Calu3 (cell line): ENCODE data around the gene CXXC5. TPM values are rescaled to one million over a fixed set of nuclear protein-coding genes. Genes with fewer than 3 reads are reported as not detected.

ENCODE experiments used
- BruUV-seq: library from RNA; stranded (reverse); fragments of 400-500 nt; replicated peaks from 2 replicates; lab custom pipeline; 2021; lab: Mats Ljungman, UMichigan
- CTCF ChIA-PET: fragments of 300-600 bp; sonication (Branson Sonifier 250); formaldehyde crosslinking; loops from one replicate; lab custom pipeline; 2022; ENCODE audit warnings: antibody characterized with exemption; lab: Charles Lee
- DNase-seq: peaks from one replicate; pipeline ENCODE4 v3.0.0; 2022
- H3K27ac Mint-ChIP-seq: one replicate; pipeline ENCODE4 v1.8.0; 2022; ENCODE audit warnings: mixed read lengths; ENCODE audit not compliant: unreplicated experiment
- H3K27me3 Mint-ChIP-seq: one replicate; pipeline ENCODE4 v1.8.0; 2022; ENCODE audit warnings: mixed read lengths; ENCODE audit not compliant: unreplicated experiment
- H3K36me3 Mint-ChIP-seq: one replicate; pipeline ENCODE4 v1.8.0; 2022; ENCODE audit warnings: mild to moderate bottlenecking, moderate library complexity, mixed read lengths; ENCODE audit not compliant: insufficient read depth, unreplicated experiment
- H3K4me1 Mint-ChIP-seq: one replicate; pipeline ENCODE4 v1.8.0; 2022; ENCODE audit warnings: mild to moderate bottlenecking, low read depth, mixed read lengths; ENCODE audit not compliant: unreplicated experiment
- H3K4me3 Mint-ChIP-seq: one replicate; pipeline ENCODE4 v1.8.0; 2022; ENCODE audit warnings: mild to moderate bottlenecking, low read depth, moderate library complexity, mixed read lengths; ENCODE audit not compliant: unreplicated experiment
- H3K9me3 Mint-ChIP-seq: one replicate; pipeline ENCODE4 v1.8.0; 2022; ENCODE audit warnings: low read depth, mixed read lengths; ENCODE audit not compliant: unreplicated experiment
- CTCF ChIP-seq: fragments of 200-600 bp; IDR thresholded peaks from one replicate; pipeline ENCODE4 v1.8.0; 2022; ENCODE audit warnings: antibody characterized with exemption; ENCODE audit not compliant: unreplicated experiment
- intact Hi-C: fragments of 100-400 bp; cut with micrococcal nuclease; formaldehyde crosslinking; loops from one replicate; pipeline ENCODE4 v1.10.0; 2022; ENCODE audit not compliant: unreplicated experiment
- total RNA-seq: library from RNA; stranded (reverse); gene quantifications from 2 replicates; pipeline ENCODE4 v1.2.3, GENCODE V29; 2022

Gene CXXC5
- total RNA-seq, 1 experiment from 2014 or later: 69.1 TPM

GRCh38 chr5:139647506-139648204 lies 494 bp upstream of the CXXC5 start:
- DNase-seq: no peak
- H3K36me3 Mint-ChIP-seq: peaks cover 60% of the 10 kb centered on the region
- peaks cover 67% of the 10 kb centered on the region for H3K4me1 Mint-ChIP-seq
- peak overlapping the region; percentile 99 for H3K4me3 Mint-ChIP-seq
- H3K27me3 Mint-ChIP-seq: no peaks in the 10 kb centered on the region
- no TSS peak for BruUV-seq
- no peak for TF ChIP-seq CTCF
- H3K9me3 Mint-ChIP-seq: no peaks in the 10 kb centered on the region
- intact Hi-C loops: loop anchor here (1.0 kb wide), 1 partner anchor 10 kb away; no protein-coding TSS in a partner anchor
- CTCF ChIA-PET: interaction anchor here (0.7 to 1.7 kb wide), 14 partner anchors 10 to 436 kb away, joined by 3 to 68 read pairs (median 4); no protein-coding TSS in a partner anchor
- no peak overlapping the region for H3K27ac Mint-ChIP-seq

GRCh38 chr5:139649082-139649991 lies 1.2 kb downstream of the CXXC5 start:
- intact Hi-C loops: no loop called here
- no peak for DNase-seq
- Mint-ChIP-seq H3K4me1 (peaks cover 67% of the 10 kb centered on the region), H3K4me3 (peak overlapping the region; percentile 99), H3K36me3 (peaks cover 47% of the 10 kb centered on the region), H3K9me3 (no peaks in the 10 kb centered on the region), H3K27me3 (no peaks in the 10 kb centered on the region), H3K27ac (peak overlapping the region; percentile 32)
- BruUV-seq: TSS peak; percentile 21
- TF ChIP-seq CTCF: no peak
- CTCF ChIA-PET: interaction anchor here (1.3 to 3.9 kb wide), 4 partner anchors 11 to 12 kb away, joined by 5 to 68 read pairs (median 32); no protein-coding TSS in a partner anchor

GRCh38 chr5:139650031-139650688 lies 2.0 kb downstream of the CXXC5 start:
- CTCF ChIA-PET: interaction anchor here (1.3 to 3.9 kb wide), 3 partner anchors 10 to 21 kb away, joined by 5 to 47 read pairs (median 5); no protein-coding TSS in a partner anchor
- Mint-ChIP-seq H3K4me3 (peak overlapping the region; percentile 99), H3K27me3 (no peaks in the 10 kb centered on the region), H3K4me1 (peaks cover 67% of the 10 kb centered on the region), H3K27ac (peak overlapping the region; percentile 32), H3K36me3 (peaks cover 47% of the 10 kb centered on the region), H3K9me3 (no peaks in the 10 kb centered on the region)
- peak; percentile 15 for TF ChIP-seq CTCF
- no TSS peak for BruUV-seq
- intact Hi-C loops: loop anchor here (5.0 kb wide), 1 partner anchor 117 kb away; no protein-coding TSS in a partner anchor
- no peak for DNase-seq

- peak overlapping the region; percentile 32 for H3K27ac Mint-ChIP-seq
- DNase-seq: no peak
- no peaks in the 10 kb centered on the region for H3K27me3 Mint-ChIP-seq
- peaks cover 67% of the 10 kb centered on the region for H3K4me1 Mint-ChIP-seq
- CTCF ChIA-PET: interaction anchor here (1.3 to 3.9 kb wide), 3 partner anchors 10 to 21 kb away, joined by 5 to 47 read pairs (median 5); no protein-coding TSS in a partner anchor
- no peak for TF ChIP-seq CTCF
- H3K36me3 Mint-ChIP-seq: peaks cover 47% of the 10 kb centered on the region
- intact Hi-C loops: loop anchor here (5.0 kb wide), 1 partner anchor 117 kb away; no protein-coding TSS in a partner anchor
- H3K4me3 Mint-ChIP-seq: peak overlapping the region; percentile 99
- BruUV-seq: no TSS peak
- no peaks in the 10 kb centered on the region for H3K9me3 Mint-ChIP-seq
Observed at GRCh38 chr5:139650689-139651042, 2.5 kb downstream of the CXXC5 start.
